ENCODE measurements around the gene SRRM3. TPM values are rescaled to one million over a fixed set of nuclear protein-coding genes. Genes with fewer than 3 reads are reported as not detected.
"Not testable (repeated sequence)": the region's sequence is repeated elsewhere in the genome, so short reads cannot be mapped to it uniquely, and the experiment has no call there.

The SRRM3 gene
- total RNA-seq, 1 donor from 2014 or later, result 3.4 TPM

- Histone ChIP-seq H3K27me3 (peaks cover 4% of the 10 kb centered on the region), H3K4me1 (peaks cover 8 to 16% of the 10 kb centered on the region in 2 donors), H3K9me3 (no peaks in the 10 kb centered on the region), H3K27ac (no peak overlapping the region), H3K36me3 (no peaks in the 10 kb centered on the region), H3K4me3 (peak overlapping the region; percentile 45 to 61)
- TF ChIP-seq CTCF (IDR thresholded peaks at IDR 0.05), result no peak
- intact Hi-C loops (cut with DNase I), result no loop called here
- no peak for DNase-seq (ENCODE audit: low spot score in 2 of 2)
Measured at GRCh38 chr7:76267107-76267893, 65.6 kb downstream of the SRRM3 start.

GRCh38 chr7:76267894-76268183 is 66.1 kb downstream of the SRRM3 start:
- TF ChIP-seq CTCF (IDR thresholded peaks at IDR 0.05), result no peak
- intact Hi-C loops (cut with DNase I), result no loop called here
- no peak for DNase-seq (ENCODE audit: low spot score in 2 of 2)
- H3K4me3 ChIP-seq, result peak overlapping the region; percentile 39 to 45
- peaks cover 8 to 16% of the 10 kb centered on the region in 2 donors for H3K4me1 ChIP-seq
- H3K9me3 ChIP-seq, result no peaks in the 10 kb centered on the region
- H3K27ac ChIP-seq, result no peak overlapping the region
- H3K36me3 ChIP-seq, result no peaks in the 10 kb centered on the region
- peaks cover 4% of the 10 kb centered on the region for H3K27me3 ChIP-seq

- no peaks in the 10 kb centered on the region for H3K36me3 ChIP-seq
- intact Hi-C loops (cut with DNase I), result no loop called here
- H3K27me3 ChIP-seq, result peaks cover 4% of the 10 kb centered on the region
- no peak for DNase-seq (ENCODE audit: low spot score in 2 of 2)
- H3K4me1 ChIP-seq, result peaks cover 8 to 16% of the 10 kb centered on the region in 2 donors
- no peaks in the 10 kb centered on the region for H3K9me3 ChIP-seq
- no peak overlapping the region for H3K27ac ChIP-seq
- peak overlapping the region; percentile 39 to 45 for H3K4me3 ChIP-seq
- no peak for TF ChIP-seq CTCF (IDR thresholded peaks at IDR 0.05)
Measured at GRCh38 chr7:76268376-76268775, 66.7 kb downstream of the SRRM3 start.

GRCh38 chr7:76269895-76270294 is 68.2 kb downstream of the SRRM3 start:
- H3K27me3 ChIP-seq, result peaks cover 4% of the 10 kb centered on the region
- H3K4me3 ChIP-seq, result no peak overlapping the region
- no peaks in the 10 kb centered on the region for H3K36me3 ChIP-seq
- intact Hi-C loops (cut with DNase I), result no loop called here
- H3K4me1 ChIP-seq, result peaks cover 8 to 16% of the 10 kb centered on the region in 2 donors
- TF ChIP-seq CTCF (IDR thresholded peaks at IDR 0.05), result no peak
- H3K9me3 ChIP-seq, result no peaks in the 10 kb centered on the region
- H3K27ac ChIP-seq, result no peak overlapping the region
- no peak for DNase-seq (ENCODE audit: low spot score in 2 of 2)

- H3K9me3 ChIP-seq; H3K36me3 ChIP-seq; DNase-seq (ENCODE audit: low spot score in 2 of 2); H3K27me3 ChIP-seq; intact Hi-C loops (cut with DNase I); H3K27ac ChIP-seq; H3K4me3 ChIP-seq: not testable (repeated sequence)
- H3K4me1 ChIP-seq, result peaks cover 8 to 16% of the 10 kb centered on the region in 2 donors
Measured at GRCh38 chr7:76271384-76271783, 69.7 kb downstream of the SRRM3 start.

- no peaks in the 10 kb centered on the region for H3K27me3 ChIP-seq
- TF ChIP-seq CTCF (IDR thresholded peaks at IDR 0.05), result no peak
- no peak overlapping the region for H3K4me3 ChIP-seq
- no peak overlapping the region for H3K27ac ChIP-seq
- intact Hi-C loops (cut with DNase I), result no loop called here
- no peaks in the 10 kb centered on the region for H3K36me3 ChIP-seq
- DNase-seq (ENCODE audit: low spot score in 2 of 2), result no peak
- H3K9me3 ChIP-seq, result no peaks in the 10 kb centered on the region
- H3K4me1 ChIP-seq, result peaks cover 5 to 10% of the 10 kb centered on the region in 2 donors
Measured at GRCh38 chr7:76272142-76272541, 70.4 kb downstream of the SRRM3 start.
